Measurements from ENCODE around the gene FGF14. TPM values are rescaled to one million over a fixed set of nuclear protein-coding genes. Genes with fewer than 3 reads are reported as not detected.

The FGF14 gene
- total RNA-seq, 4 donors from 2014 or later: 0.04 to 1.4 (median 0.38) TPM

DNA sequence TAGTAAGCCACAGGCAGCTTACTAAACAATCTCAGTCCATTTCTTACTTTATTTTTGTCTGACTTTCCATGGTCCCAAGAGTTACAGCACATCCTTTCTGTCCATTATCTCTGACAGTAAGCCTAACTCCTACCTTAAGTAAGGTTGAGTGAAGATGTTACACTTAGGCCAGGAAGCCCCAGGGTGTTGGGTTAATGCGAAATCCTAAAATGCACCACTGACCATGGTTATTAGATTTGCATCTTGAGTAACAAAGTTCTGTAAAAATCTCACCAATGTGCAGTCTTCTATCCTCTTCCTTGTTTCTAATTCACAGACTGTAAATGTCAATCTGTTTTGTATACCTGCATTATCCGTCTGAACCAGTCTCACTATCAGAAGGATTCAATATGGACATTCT, 462.5 kb downstream of the FGF14 start:
- Histone ChIP-seq H3K27me3 (no peaks in the 10 kb centered on the region), H3K9me3 (no peaks in the 10 kb centered on the region), H3K4me3 (replicated peaks in 1 of 3) (no peak overlapping the region), H3K4me1 (no peaks in the 10 kb centered on the region), H3K36me3 (no peaks in the 10 kb centered on the region), H3K27ac (no peak overlapping the region)
- TF ChIP-seq, protein P1, sequence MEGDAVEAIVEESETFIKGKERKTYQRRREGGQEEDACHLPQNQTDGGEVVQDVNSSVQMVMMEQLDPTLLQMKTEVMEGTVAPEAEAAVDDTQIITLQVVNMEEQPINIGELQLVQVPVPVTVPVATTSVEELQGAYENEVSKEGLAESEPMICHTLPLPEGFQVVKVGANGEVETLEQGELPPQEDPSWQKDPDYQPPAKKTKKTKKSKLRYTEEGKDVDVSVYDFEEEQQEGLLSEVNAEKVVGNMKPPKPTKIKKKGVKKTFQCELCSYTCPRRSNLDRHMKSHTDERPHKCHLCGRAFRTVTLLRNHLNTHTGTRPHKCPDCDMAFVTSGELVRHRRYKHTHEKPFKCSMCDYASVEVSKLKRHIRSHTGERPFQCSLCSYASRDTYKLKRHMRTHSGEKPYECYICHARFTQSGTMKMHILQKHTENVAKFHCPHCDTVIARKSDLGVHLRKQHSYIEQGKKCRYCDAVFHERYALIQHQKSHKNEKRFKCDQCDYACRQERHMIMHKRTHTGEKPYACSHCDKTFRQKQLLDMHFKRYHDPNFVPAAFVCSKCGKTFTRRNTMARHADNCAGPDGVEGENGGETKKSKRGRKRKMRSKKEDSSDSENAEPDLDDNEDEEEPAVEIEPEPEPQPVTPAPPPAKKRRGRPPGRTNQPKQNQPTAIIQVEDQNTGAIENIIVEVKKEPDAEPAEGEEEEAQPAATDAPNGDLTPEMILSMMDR (IDR thresholded peaks at IDR 0.05): no peak
- no peak for TF ChIP-seq POLR2A (IDR thresholded peaks at IDR 0.05)
- intact Hi-C loops (cut with DNase I): no loop called here
- no peak for DNase-seq
- WGBS, 2 donors: 43 to 69% methylated on average over 2 of the region's 2 CpGs

DNA sequence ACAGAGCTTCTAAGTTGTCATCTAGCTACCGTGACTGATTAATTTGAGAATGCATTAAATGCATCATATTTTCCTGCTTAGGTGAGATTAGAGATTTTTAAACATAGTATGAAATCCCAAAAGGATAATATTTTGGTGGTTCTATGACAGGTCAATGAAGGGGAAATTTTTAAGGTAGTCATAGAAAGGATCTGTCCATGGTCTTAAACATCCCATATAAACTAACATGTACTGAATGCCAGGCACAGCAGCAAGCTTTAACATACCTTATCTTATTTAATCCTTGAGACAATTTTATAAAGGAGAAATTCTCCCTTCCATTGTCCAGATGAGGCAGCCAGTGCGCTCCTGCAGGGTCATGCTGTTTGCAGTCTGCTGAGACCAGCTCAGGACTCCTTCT, 466.0 kb downstream of the FGF14 start:
- Histone ChIP-seq H3K4me3 (replicated peaks in 1 of 3) (no peak overlapping the region), H3K36me3 (no peaks in the 10 kb centered on the region), H3K4me1 (no peaks in the 10 kb centered on the region), H3K9me3 (no peaks in the 10 kb centered on the region), H3K27ac (no peak overlapping the region), H3K27me3 (no peaks in the 10 kb centered on the region)
- WGBS, 2 donors: 74 to 88% methylated on average over 2 of the region's 2 CpGs
- TF ChIP-seq POLR2A (IDR thresholded peaks at IDR 0.05): no peak
- TF ChIP-seq, protein P1 (IDR thresholded peaks at IDR 0.05): no peak
- intact Hi-C loops (cut with DNase I): no loop called here
- DNase-seq: peak; percentile 5 to 29

DNA sequence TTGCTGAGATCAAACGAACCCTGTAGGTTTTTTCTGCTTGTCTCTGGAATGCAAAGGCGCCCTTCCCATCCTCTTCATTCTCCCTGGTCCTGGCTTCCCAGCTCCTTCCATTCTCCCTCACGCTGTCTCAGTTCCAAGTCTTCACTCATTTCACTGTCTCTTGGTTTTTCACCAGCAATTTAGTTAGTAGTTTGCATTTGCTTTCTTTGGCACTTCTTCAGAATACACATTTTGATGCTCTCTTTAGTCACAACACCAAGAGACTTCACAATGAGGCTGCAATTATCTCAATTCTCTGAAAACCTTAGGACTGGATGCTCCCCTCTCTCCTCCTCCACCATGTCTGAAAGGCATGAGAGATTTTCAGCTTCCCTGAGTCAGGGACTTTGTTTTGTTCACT, 470.7 kb downstream of the FGF14 start:
- intact Hi-C loops (cut with DNase I): no loop called here
- Histone ChIP-seq H3K4me1 (no peaks in the 10 kb centered on the region), H3K27me3 (no peaks in the 10 kb centered on the region), H3K4me3 (replicated peaks in 1 of 3) (no peak overlapping the region), H3K36me3 (no peaks in the 10 kb centered on the region), H3K27ac (no peak overlapping the region), H3K9me3 (no peaks in the 10 kb centered on the region)
- WGBS, 2 donors: 57 to 70% methylated on average over 3 of the region's 3 CpGs
- DNase-seq: no peak
- no peak for TF ChIP-seq POLR2A (IDR thresholded peaks at IDR 0.05)
- TF ChIP-seq, protein P1 (IDR thresholded peaks at IDR 0.05): no peak

DNA sequence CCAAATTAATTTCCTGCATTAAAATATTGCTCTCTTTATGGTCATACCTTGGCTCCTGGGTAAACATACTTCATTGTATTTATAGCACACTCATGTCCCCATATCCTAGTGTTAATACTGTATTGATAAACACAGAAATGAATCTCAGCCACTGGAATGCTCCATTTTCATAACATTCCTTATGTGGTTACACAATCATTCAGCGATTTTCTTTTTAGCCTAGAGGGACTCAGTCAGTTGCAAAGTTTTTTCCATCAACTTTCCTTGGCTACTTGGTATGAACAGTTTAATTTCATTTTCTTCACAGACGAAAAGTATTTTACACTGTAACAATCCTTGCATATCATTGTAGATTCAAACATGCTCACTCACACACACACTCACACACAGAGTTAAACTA, 471.5 kb downstream of the FGF14 start:
- no peaks in the 10 kb centered on the region for H3K4me1 ChIP-seq
- no peaks in the 10 kb centered on the region for H3K9me3 ChIP-seq
- no peak overlapping the region for H3K4me3 ChIP-seq (replicated peaks in 1 of 3)
- no peaks in the 10 kb centered on the region for H3K27me3 ChIP-seq
- H3K36me3 ChIP-seq: no peaks in the 10 kb centered on the region
- DNase-seq: no peak
- TF ChIP-seq, protein P1 (IDR thresholded peaks at IDR 0.05): no peak
- no peak for TF ChIP-seq POLR2A (IDR thresholded peaks at IDR 0.05)
- intact Hi-C loops (cut with DNase I): no loop called here
- 73 to 78% methylated on average over 2 of the region's 2 CpGs for WGBS, 2 donors
- H3K27ac ChIP-seq: no peak overlapping the region

DNA sequence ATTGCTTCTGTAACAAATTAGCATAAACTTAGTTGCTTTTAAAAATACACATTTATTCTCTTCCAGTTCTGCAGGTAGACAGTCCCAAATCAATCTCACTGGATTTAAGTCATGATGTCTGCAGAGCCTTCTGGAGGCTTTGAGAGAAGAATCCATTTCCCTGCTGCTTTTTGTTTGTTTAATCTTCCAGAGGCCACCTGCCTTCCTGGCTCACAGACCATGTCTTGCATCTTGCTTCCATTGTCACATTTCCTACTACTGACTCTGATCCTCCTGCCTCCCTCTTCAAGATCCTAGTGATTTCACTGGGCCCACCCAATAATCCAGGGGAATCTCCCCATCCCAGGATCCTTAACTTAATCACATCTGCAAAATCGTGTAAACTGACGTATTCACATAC, 476.1 kb downstream of the FGF14 start:
- WGBS, 2 donors: 73 to 77% methylated on average over 2 of the region's 2 CpGs
- Histone ChIP-seq H3K9me3 (no peaks in the 10 kb centered on the region), H3K4me3 (replicated peaks in 1 of 3) (no peak overlapping the region), H3K27me3 (no peaks in the 10 kb centered on the region), H3K36me3 (no peaks in the 10 kb centered on the region), H3K4me1 (no peaks in the 10 kb centered on the region), H3K27ac (no peak overlapping the region)
- TF ChIP-seq, protein P1 (IDR thresholded peaks at IDR 0.05): no peak
- TF ChIP-seq POLR2A (IDR thresholded peaks at IDR 0.05): no peak
- intact Hi-C loops (cut with DNase I): no loop called here
- DNase-seq: no peak
